GM18909 (cell line): ENCODE data around the gene UCHL1.

Experiments
- ATAC-seq: cut with Tn5 transposase; IDR thresholded peaks from one replicate; pipeline ENCODE4 v1.9.1; 2021; ENCODE audit warnings: mild to moderate bottlenecking; ENCODE audit not compliant: unreplicated experiment, poor library complexity

Gene UCHL1

GRCh38 chr4:41256740-41257256 lies at the start of gene UCHL1:
UCHL1 (plus strand) TSS chr4:41256928; CDS start chr4:41256977, 49 bp downstream.
- ATAC-seq = peak; percentile 71

GRCh38 chr4:41207291-41207831 lies 49.4 kb upstream of the UCHL1 start:
- ATAC-seq = no peak

- no peak for ATAC-seq
Observed at GRCh38 chr4:41209187-41209586, 47.5 kb upstream of the UCHL1 start.

- no peak for ATAC-seq
Observed at GRCh38 chr4:41209901-41210300, 46.8 kb upstream of the UCHL1 start.

- ATAC-seq = no peak
Observed at GRCh38 chr4:41211951-41212615, 44.6 kb upstream of the UCHL1 start.

GRCh38 chr4:41212616-41213203 lies 44.0 kb upstream of the UCHL1 start:
- ATAC-seq = no peak

- ATAC-seq = peak; percentile 14
Observed at GRCh38 chr4:41213625-41214135, 43.0 kb upstream of the UCHL1 start.

GRCh38 chr4:41214136-41214824 lies 42.4 kb upstream of the UCHL1 start, which contains the start of gene APBB2:
APBB2 (minus strand) TSS chr4:41214542; CDS start chr4:41033254, 181,288 bp downstream.
- ATAC-seq = peak; percentile 55

GRCh38 chr4:41214825-41215146 lies 41.9 kb upstream of the UCHL1 start:
- ATAC-seq = no peak

- no peak for ATAC-seq
Observed at GRCh38 chr4:41215155-41215554, 41.6 kb upstream of the UCHL1 start.

- ATAC-seq = no peak
Observed at GRCh38 chr4:41215969-41216293, 40.8 kb upstream of the UCHL1 start.

- peak; percentile 65 for ATAC-seq
Observed at GRCh38 chr4:41216294-41217019, 40.3 kb upstream of the UCHL1 start.

GRCh38 chr4:41217020-41217333 lies 39.8 kb upstream of the UCHL1 start:
- no peak for ATAC-seq

- no peak for ATAC-seq
Observed at GRCh38 chr4:41217374-41217773, 39.4 kb upstream of the UCHL1 start.

- ATAC-seq = no peak
Observed at GRCh38 chr4:41218703-41219102, 38.0 kb upstream of the UCHL1 start.

- ATAC-seq = no peak
Observed at GRCh38 chr4:41219421-41219950, 37.2 kb upstream of the UCHL1 start.

- no peak for ATAC-seq
Observed at GRCh38 chr4:41221850-41222645, 34.7 kb upstream of the UCHL1 start.

GRCh38 chr4:41227902-41228301 lies 28.8 kb upstream of the UCHL1 start:
- ATAC-seq = no peak

GRCh38 chr4:41232406-41232805 lies 24.3 kb upstream of the UCHL1 start:
- no peak for ATAC-seq

GRCh38 chr4:41232856-41233255 lies 23.9 kb upstream of the UCHL1 start:
- ATAC-seq = no peak
